ENCODE measurements around the gene PERM1.
A peak's percentile ranks its signal among the peaks of the same experiment; 100 is the strongest.

PERM1 gene

DNA sequence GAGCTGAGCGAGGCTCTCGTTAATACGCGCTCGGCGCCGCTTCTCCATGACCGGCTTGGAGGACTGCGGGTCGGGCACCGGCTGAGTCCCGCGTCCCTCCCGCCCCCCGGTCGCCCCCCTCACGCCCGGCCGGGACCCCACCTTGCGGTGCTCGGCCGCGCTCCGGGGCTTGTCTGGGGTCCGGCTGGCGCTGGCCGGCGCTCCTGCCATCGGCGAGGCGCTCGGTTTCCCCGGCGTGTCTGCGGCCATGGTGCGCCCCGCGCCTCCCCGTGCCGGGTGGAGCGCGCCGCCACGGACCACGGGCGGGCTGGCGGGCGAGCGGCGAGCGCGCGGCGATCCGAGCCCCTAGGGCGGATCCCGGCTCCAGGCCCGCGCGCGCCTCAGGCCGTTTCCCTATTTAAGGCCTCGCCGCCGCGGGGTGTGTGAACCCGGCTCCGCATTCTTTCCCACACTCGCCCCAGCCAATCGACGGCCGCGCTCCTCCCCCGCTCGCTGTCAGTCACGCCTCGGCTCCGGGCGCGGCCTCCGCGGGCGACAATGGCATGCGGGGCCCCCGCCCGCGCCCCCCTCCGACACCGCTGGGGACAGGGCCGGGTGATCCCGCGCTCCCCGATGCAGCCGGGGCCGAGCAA lies 17.9 kb upstream of the PERM1 start, which contains the start of gene HES4:
TSS of gene HES4 (minus strand) at position 373 of the 632 bp plus-strand sequence. CDS start at position 249, 124 bp downstream.
- peaks cover 0 to 12% (median 0%) of the 10 kb centered on the region in 3 experiments for H3K27me3 ChIP-seq (ENCODE audit: control insufficient read depth in 3 of 3, insufficient read depth in 3 of 3, low read depth in 1 of 3, low read length in 3 of 3)

DNA sequence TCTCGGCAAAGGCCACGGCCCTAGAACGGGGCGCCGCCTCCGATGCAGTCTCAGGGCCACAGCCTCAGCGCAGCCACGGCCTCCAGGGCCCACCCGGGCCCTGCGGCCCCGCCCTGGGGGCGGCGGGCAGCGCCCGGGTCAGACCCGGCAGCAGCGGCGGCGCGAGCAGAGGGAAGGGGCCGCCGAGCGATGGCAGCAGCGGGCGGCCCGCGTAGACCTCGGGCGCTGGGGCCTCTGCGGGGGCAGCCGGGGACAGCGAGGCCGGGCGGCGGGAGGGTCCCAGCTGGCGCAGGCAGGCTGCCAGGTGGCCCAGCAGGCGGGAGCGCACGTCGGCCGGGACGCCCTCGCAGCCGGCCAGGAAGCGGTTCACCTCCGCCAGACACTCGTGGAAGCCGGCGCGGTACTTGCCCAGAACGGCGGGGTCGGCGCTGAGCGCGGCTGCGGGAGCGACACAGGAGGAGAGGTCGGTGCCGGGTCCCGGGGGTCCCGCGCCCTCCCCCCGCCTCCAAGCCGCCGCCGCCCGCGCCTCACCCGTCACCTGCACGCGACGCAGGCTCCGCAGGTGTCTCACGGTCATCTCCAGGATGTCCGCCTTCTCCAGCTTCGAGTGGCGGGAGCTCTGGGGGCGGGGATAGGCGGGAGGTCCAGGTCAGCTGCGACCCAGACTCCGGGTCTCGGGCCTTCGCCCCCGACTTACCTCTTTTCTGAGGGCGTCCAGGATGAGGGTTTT lies 17.3 kb upstream of the PERM1 start:
- H3K4ac ChIP-seq (ENCODE audit: low read length): peak overlapping the region; percentile 76
- peaks cover 27% of the 10 kb centered on the region for H3K79me1 ChIP-seq (ENCODE audit: low read depth, low read length)
- H2BK15ac ChIP-seq (ENCODE audit: low read length): peak overlapping the region; percentile 94
- H4K8ac ChIP-seq (ENCODE audit: low read depth, low read length): no peak overlapping the region
- peaks cover 0 to 1% of the 10 kb centered on the region in 2 donors for H3K9me3 ChIP-seq (replicated peaks in 1 of 2; ENCODE audit: control insufficient read depth in 2 of 2, insufficient read depth in 1 of 2, low read depth in 1 of 2, low read length in 2 of 2)
- H3K14ac ChIP-seq (ENCODE audit: low read length): peak overlapping the region; percentile 94
- peaks cover 0 to 8% of the 10 kb centered on the region in 2 donors for H3K36me3 ChIP-seq (replicated peaks in 1 of 2; ENCODE audit: control insufficient read depth in 2 of 2, insufficient read depth in 2 of 2, low read length in 2 of 2)
- peak overlapping the region; percentile 85 for H3K23ac ChIP-seq (ENCODE audit: low read depth, low read length, poor library complexity)
- H3K9ac ChIP-seq (ENCODE audit: low read depth, low read length, poor library complexity): peak overlapping the region; percentile 99
- H3K4me1 ChIP-seq (ENCODE audit: control insufficient read depth in 2 of 2, insufficient read depth in 1 of 2, low read depth in 1 of 2, low read length in 2 of 2): peaks cover 27 to 29% of the 10 kb centered on the region in 2 donors
- H3K4me2 ChIP-seq (ENCODE audit: insufficient read depth, low read length, poor library complexity, severe bottlenecking): peak overlapping the region; percentile 77
- no peak for DNase-seq (ENCODE audit: low spot score)
- H3K18ac ChIP-seq (ENCODE audit: low read length): peak overlapping the region; percentile 100
- WGBS, 2 donors (ENCODE audit: extremely low coverage in 2 of 2, insufficient read length in 2 of 2, insufficient replicate concordance in 1 of 2): no CpG with 5 or more reads among the region's 86 CpGs
- peak overlapping the region; percentile 96 for H2AFZ ChIP-seq (ENCODE audit: low read length)
- no peak overlapping the region for H4K91ac ChIP-seq (ENCODE audit: low read depth, low read length, poor library complexity)
- peak overlapping the region; percentile 99 for H2AK5ac ChIP-seq (ENCODE audit: low read depth, low read length)
- peak overlapping the region; percentile 58 for H2BK12ac ChIP-seq (ENCODE audit: low read length)
- peak overlapping the region; percentile 88 to 99 for H3K4me3 ChIP-seq (ENCODE audit: low read length in 2 of 2)
- H3K27me3 ChIP-seq (ENCODE audit: control insufficient read depth in 3 of 3, insufficient read depth in 3 of 3, low read depth in 1 of 3, low read length in 3 of 3): peaks cover 0 to 12% (median 0%) of the 10 kb centered on the region in 3 experiments
- peak overlapping the region; percentile 99 for H2BK5ac ChIP-seq (ENCODE audit: low read length)
- peak overlapping the region; percentile 99 for H3K27ac ChIP-seq (replicated peaks; ENCODE audit: low read length)
- peak overlapping the region; percentile 87 for H2BK120ac ChIP-seq (ENCODE audit: low read depth, low read length)

More for the DNA sequence above, 17.9 kb upstream of the PERM1 start, which contains the start of gene HES4:
- peak within 1 kb of the TSS; percentile 88 to 99 for H3K4me3 ChIP-seq (ENCODE audit: low read length in 2 of 2)
- peak within 1 kb of the TSS; percentile 100 for H4K91ac ChIP-seq (ENCODE audit: low read depth, low read length, poor library complexity)
- H3K14ac ChIP-seq (ENCODE audit: low read length): peak within 1 kb of the TSS; percentile 97
- H2BK5ac ChIP-seq (ENCODE audit: low read length): peak within 1 kb of the TSS; percentile 99
- H3K79me1 ChIP-seq (ENCODE audit: low read depth, low read length): peaks cover 27% of the 10 kb centered on the region
- peaks cover 0 to 1% of the 10 kb centered on the region in 2 donors for H3K9me3 ChIP-seq (replicated peaks in 1 of 2; ENCODE audit: control insufficient read depth in 2 of 2, insufficient read depth in 1 of 2, low read depth in 1 of 2, low read length in 2 of 2)
- H3K18ac ChIP-seq (ENCODE audit: low read length): peak within 1 kb of the TSS; percentile 100
- peak within 1 kb of the TSS; percentile 99 for H3K23ac ChIP-seq (ENCODE audit: low read depth, low read length, poor library complexity)
- no CpG with 5 or more reads among the region's 95 CpGs for WGBS, 2 donors (ENCODE audit: extremely low coverage in 2 of 2, insufficient read length in 2 of 2, insufficient replicate concordance in 1 of 2)
- peaks cover 0 to 8% of the 10 kb centered on the region in 2 donors for H3K36me3 ChIP-seq (replicated peaks in 1 of 2; ENCODE audit: control insufficient read depth in 2 of 2, insufficient read depth in 2 of 2, low read length in 2 of 2)
- peak within 1 kb of the TSS; percentile 43 for H4K8ac ChIP-seq (ENCODE audit: low read depth, low read length)
- peak within 1 kb of the TSS; percentile 100 for H2BK12ac ChIP-seq (ENCODE audit: low read length)
- H3K27ac ChIP-seq (replicated peaks; ENCODE audit: low read length): peak within 1 kb of the TSS; percentile 99
- peak within 1 kb of the TSS; percentile 77 for H3K4me2 ChIP-seq (ENCODE audit: insufficient read depth, low read length, poor library complexity, severe bottlenecking)
- H2AK5ac ChIP-seq (ENCODE audit: low read depth, low read length): peak within 1 kb of the TSS; percentile 100
- peaks cover 34 to 35% of the 10 kb centered on the region in 2 donors for H3K4me1 ChIP-seq (ENCODE audit: control insufficient read depth in 2 of 2, insufficient read depth in 1 of 2, low read depth in 1 of 2, low read length in 2 of 2)
- DNase-seq (ENCODE audit: low spot score): peak; percentile 91
- H3K9ac ChIP-seq (ENCODE audit: low read depth, low read length, poor library complexity): peak within 1 kb of the TSS; percentile 99
- peak within 1 kb of the TSS; percentile 99 for H2BK15ac ChIP-seq (ENCODE audit: low read length)
- H2AFZ ChIP-seq (ENCODE audit: low read length): peak within 1 kb of the TSS; percentile 96
- H2BK120ac ChIP-seq (ENCODE audit: low read depth, low read length): peak within 1 kb of the TSS; percentile 98
- H3K4ac ChIP-seq (ENCODE audit: low read length): peak within 1 kb of the TSS; percentile 99

DNA sequence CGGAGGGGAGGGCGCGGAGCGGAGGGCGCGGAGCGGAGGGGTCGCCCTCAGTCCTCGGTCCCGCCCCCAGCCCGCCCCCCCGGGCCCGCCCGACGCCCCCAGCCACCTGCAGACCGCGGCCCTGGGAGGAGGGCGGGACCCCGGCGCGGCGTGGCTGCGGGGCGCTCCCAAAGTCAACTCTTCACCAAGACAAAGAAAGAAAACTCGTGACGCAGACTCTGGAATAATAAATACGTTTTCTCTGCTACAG lies 16.8 kb upstream of the PERM1 start:
- no peak overlapping the region for H4K91ac ChIP-seq (ENCODE audit: low read depth, low read length, poor library complexity)
- H3K4me1 ChIP-seq (ENCODE audit: control insufficient read depth in 2 of 2, insufficient read depth in 1 of 2, low read depth in 1 of 2, low read length in 2 of 2): peaks cover 23 to 24% of the 10 kb centered on the region in 2 donors
- peak overlapping the region; percentile 94 for H3K14ac ChIP-seq (ENCODE audit: low read length)
- H3K9me3 ChIP-seq (replicated peaks in 1 of 2; ENCODE audit: control insufficient read depth in 2 of 2, insufficient read depth in 1 of 2, low read depth in 1 of 2, low read length in 2 of 2): peaks cover 0 to 1% of the 10 kb centered on the region in 2 donors
- peaks cover 27% of the 10 kb centered on the region for H3K79me1 ChIP-seq (ENCODE audit: low read depth, low read length)
- peak overlapping the region; percentile 99 for H2BK5ac ChIP-seq (ENCODE audit: low read length)
- peak overlapping the region; percentile 94 for H2BK15ac ChIP-seq (ENCODE audit: low read length)
- H3K27ac ChIP-seq (replicated peaks; ENCODE audit: low read length): peak overlapping the region; percentile 39
- H3K9ac ChIP-seq (ENCODE audit: low read depth, low read length, poor library complexity): peak overlapping the region; percentile 99
- no peak for DNase-seq (ENCODE audit: low spot score)
- H2BK12ac ChIP-seq (ENCODE audit: low read length): no peak overlapping the region
- peaks cover 0 to 8% of the 10 kb centered on the region in 2 donors for H3K36me3 ChIP-seq (replicated peaks in 1 of 2; ENCODE audit: control insufficient read depth in 2 of 2, insufficient read depth in 2 of 2, low read length in 2 of 2)
- peak overlapping the region; percentile 93 for H3K4me2 ChIP-seq (ENCODE audit: insufficient read depth, low read length, poor library complexity, severe bottlenecking)
- no peak overlapping the region for H4K8ac ChIP-seq (ENCODE audit: low read depth, low read length)
- peak overlapping the region; percentile 91 for H3K23ac ChIP-seq (ENCODE audit: low read depth, low read length, poor library complexity)
- no peak overlapping the region for H3K4ac ChIP-seq (ENCODE audit: low read length)
- H3K27me3 ChIP-seq (ENCODE audit: control insufficient read depth in 3 of 3, insufficient read depth in 3 of 3, low read depth in 1 of 3, low read length in 3 of 3): peaks cover 0 to 12% (median 0%) of the 10 kb centered on the region in 3 experiments
- H3K18ac ChIP-seq (ENCODE audit: low read length): peak overlapping the region; percentile 100
- H2AFZ ChIP-seq (ENCODE audit: low read length): peak overlapping the region; percentile 96
- WGBS, 2 donors (ENCODE audit: extremely low coverage in 2 of 2, insufficient read length in 2 of 2, insufficient replicate concordance in 1 of 2): no CpG with 5 or more reads among the region's 27 CpGs
- H3K4me3 ChIP-seq (ENCODE audit: low read length in 2 of 2): peak overlapping the region; percentile 88 to 99
- no peak overlapping the region for H2BK120ac ChIP-seq (ENCODE audit: low read depth, low read length)
- peak overlapping the region; percentile 99 for H2AK5ac ChIP-seq (ENCODE audit: low read depth, low read length)
